HCT116 (cell line): ENCODE results near the gene ZNF319. TPM values are rescaled to one million over a fixed set of nuclear protein-coding genes. Genes with fewer than 3 reads are reported as not detected.

Experiments
- ATAC-seq: fragments of 200-7000 bp; cut with Tn5 transposase; 2 replicates; pipeline ENCODE4 v1.9.1; 2020; ENCODE audit warnings: mild to moderate bottlenecking, moderate library complexity
- BruUV-seq: library from RNA; stranded (reverse); fragments of 400-500 nt; replicated peaks from 2 replicates; lab custom pipeline; 2021; lab: Mats Ljungman, UMichigan
- CTCF ChIA-PET: fragments of 300-600 bp; sonication (Branson Sonifier 250); formaldehyde crosslinking; loops from one replicate; lab custom pipeline; 2021; ENCODE audit warnings: antibody characterized with exemption; lab: Charles Lee
- POLR2A ChIA-PET: fragments of 300-600, 350-600 bp; sonication (Branson Sonifier 250); formaldehyde crosslinking; loops from one replicate; lab custom pipeline; 2021; ENCODE audit warnings: antibody characterized with exemption; lab: Charles Lee
- RAD21 ChIA-PET, 2 experiments: fragments of 300-600 bp; sonication (Branson Sonifier 250); formaldehyde crosslinking; loops; one replicate each; lab custom pipeline; 2023; ENCODE audit warnings: low total read pairs in 2 of 2; ENCODE audit not compliant: uncharacterized antibody in 2 of 2, unreplicated experiment in 2 of 2, low non-redundant PET in 1 of 2; lab: Charles Lee
- DNase-seq: peaks from one replicate; pipeline ENCODE4 v3.0.0-alpha.2; 2010; ENCODE audit warnings: low read depth, low spot score
- H2AFZ ChIP-seq: fragments of 200-600 bp; shearing (Covaris generic), sonication (generic); 2 replicates; pipeline ENCODE4 v1.6.1; 2017; ENCODE audit warnings: low read depth, mixed run types, mixed read lengths, antibody characterized with exemption, low read length; ENCODE audit not compliant: poor library complexity, severe bottlenecking
- H3K27ac ChIP-seq: 2 replicates; pipeline ENCODE4 v1.5.1; 2012; ENCODE audit warnings: low read depth, low read length
- H3K27me3 ChIP-seq: fragments of 200-600 bp; sonication (generic); 2 replicates; pipeline ENCODE4 v1.6.1; 2016; ENCODE audit warnings: mixed run types, low read length, mixed read lengths; ENCODE audit not compliant: insufficient read depth
- H3K36me3 ChIP-seq, 2 experiments: fragments of 200-500 bp in 1 of 2; fragments of 200-600 bp in 1 of 2; sonication (Bioruptor generic) in 1 of 2; sonication (generic) in 1 of 2; 2 replicates each; pipeline versions ENCODE4 v1.5.1 to v1.6.1; 2014 to 2016; ENCODE audit warnings: low read length in 2 of 2, inconsistent platforms in 1 of 2, mixed read lengths in 1 of 2, mixed run types in 1 of 2; ENCODE audit not compliant: insufficient read depth in 2 of 2, control insufficient read depth in 1 of 2
- H3K4me1 ChIP-seq, 2 experiments: fragments of 200-600 bp in 1 of 2; sonication (generic) in 1 of 2; 2 replicates each; pipeline versions ENCODE4 v1.5.1 to v1.6.1; 2012 to 2017; ENCODE audit warnings: low read length in 2 of 2, inconsistent platforms in 1 of 2, mild to moderate bottlenecking in 1 of 2, mixed read lengths in 1 of 2, mixed run types in 1 of 2, moderate library complexity in 1 of 2; ENCODE audit not compliant: insufficient read depth in 2 of 2, control insufficient read depth in 1 of 2
- H3K4me2 ChIP-seq: fragments of 200-600 bp; sonication (generic); 2 replicates; pipeline ENCODE4 v1.6.1; 2017; ENCODE audit warnings: mixed run types, low read length, mixed read lengths
- H3K4me3 ChIP-seq, 2 experiments: fragments of 200-600 bp in 1 of 2; sonication (generic) in 1 of 2; replicated peaks in 1 of 2; 2 replicates each; pipeline ENCODE4 v1.5.1; 2011 to 2016; ENCODE audit warnings: low read length in 2 of 2, control low read depth in 1 of 2, low read depth in 1 of 2, mild to moderate bottlenecking in 1 of 2, mixed read lengths in 1 of 2, mixed run types in 1 of 2
- H3K79me2 ChIP-seq: fragments of 200-600 bp; sonication (generic); 2 replicates; pipeline ENCODE4 v1.6.1; 2017; ENCODE audit warnings: mild to moderate bottlenecking, mixed run types, low read length, moderate library complexity, mixed read lengths; ENCODE audit not compliant: insufficient read depth
- H3K9ac ChIP-seq: fragments of 200-600 bp; sonication (generic); 2 replicates; pipeline ENCODE4 v1.6.1; 2016; ENCODE audit warnings: low read length, mixed read lengths
- H3K9me2 ChIP-seq: fragments of 200-600 bp; sonication (generic), shearing (Covaris generic); 2 replicates; pipeline ENCODE4 v1.6.1; 2017; ENCODE audit warnings: mixed run types, mild to moderate bottlenecking, moderate library complexity; ENCODE audit not compliant: insufficient read depth
- H3K9me3 ChIP-seq, 2 experiments: fragments of 200-500 bp in 1 of 2; fragments of 200-600 bp in 1 of 2; sonication (Bioruptor generic) in 1 of 2; sonication (generic) in 1 of 2; 2 replicates each; pipeline ENCODE4 v1.6.1; 2014 to 2017; ENCODE audit warnings: low read length in 2 of 2, mixed read lengths in 2 of 2, inconsistent platforms in 1 of 2, low read depth in 1 of 2, mild to moderate bottlenecking in 1 of 2, mixed run types in 1 of 2, moderate library complexity in 1 of 2; ENCODE audit not compliant: control insufficient read depth in 1 of 2, insufficient read depth in 1 of 2
- H4K20me1 ChIP-seq: fragments of 200-600 bp; sonication (generic), shearing (Covaris generic); 2 replicates; pipeline ENCODE4 v1.6.1; 2017; ENCODE audit warnings: mixed run types, mild to moderate bottlenecking, moderate library complexity; ENCODE audit not compliant: insufficient read depth
- CBX3 ChIP-seq: IDR thresholded peaks from 2 replicates; pipeline ENCODE4 v1.6.1; 2012; ENCODE audit warnings: low read depth
- EZH2 ChIP-seq: fragments of 200-600 bp; sonication (generic); IDR thresholded peaks from 2 replicates; pipeline ENCODE4 v1.6.1; 2017; ENCODE audit warnings: antibody characterized with exemption, mixed run types
- SRF ChIP-seq: IDR thresholded peaks from 2 replicates; pipeline ENCODE4 v1.6.1; 2012; ENCODE audit warnings: low read depth
- ZFX ChIP-seq: fragments of 450-650 bp; IDR thresholded peaks from 2 replicates; pipeline ENCODE4 v1.6.1; 2017
- ZNF274 ChIP-seq: fragments of 200-500 bp; sonication (Bioruptor generic); IDR thresholded peaks from 2 replicates; pipeline ENCODE4 v1.6.1; 2014; ENCODE audit warnings: mild to moderate bottlenecking, low read depth, low read length, inconsistent platforms
- intact Hi-C: fragments of 100-400 bp; cut with micrococcal nuclease; formaldehyde crosslinking; loops from 2 replicates; pipeline ENCODE4 v1.10.0; 2022
- total RNA-seq: library from RNA; stranded (reverse); gene quantifications from one replicate; pipeline ENCODE4 v1.2.1, GENCODE V29; 2021; ENCODE audit not compliant: unreplicated experiment
- TF ChIP-seq, protein P1 (sequence below): IDR thresholded peaks from 2 replicates; pipeline ENCODE4 v1.6.1; 2012
- TF ChIP-seq, protein P2 (sequence below): IDR thresholded peaks from 2 replicates; pipeline ENCODE4 v1.6.1; 2012

The ZNF319 gene
- total RNA-seq, 1 experiment from 2014 or later: 7.1 TPM

DNA sequence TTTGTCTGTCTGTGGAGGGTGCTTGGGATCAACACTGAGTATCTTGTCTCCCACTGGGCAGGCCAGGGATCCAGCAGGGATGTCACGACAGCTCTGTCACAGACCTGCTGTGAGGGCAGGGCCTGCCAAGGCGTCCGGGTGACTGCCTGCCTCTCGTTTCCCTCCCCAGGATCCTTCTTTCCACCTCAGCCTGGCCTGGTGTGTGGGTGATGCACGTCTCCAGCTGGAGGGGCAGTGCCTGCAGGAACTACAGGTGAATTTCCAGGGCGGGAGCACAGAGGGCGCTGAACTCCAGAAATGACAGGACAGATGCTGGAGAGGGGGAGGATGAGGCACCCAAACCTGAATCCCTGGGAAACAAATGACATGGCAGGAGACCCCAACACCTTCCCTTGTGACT lies 18.3 kb upstream of the ZNF319 start (continued):
- TF ChIP-seq, protein P1, sequence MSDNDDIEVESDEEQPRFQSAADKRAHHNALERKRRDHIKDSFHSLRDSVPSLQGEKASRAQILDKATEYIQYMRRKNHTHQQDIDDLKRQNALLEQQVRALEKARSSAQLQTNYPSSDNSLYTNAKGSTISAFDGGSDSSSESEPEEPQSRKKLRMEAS: no peak
- TF ChIP-seq ZNF274: no peak
- TF ChIP-seq, protein P2, sequence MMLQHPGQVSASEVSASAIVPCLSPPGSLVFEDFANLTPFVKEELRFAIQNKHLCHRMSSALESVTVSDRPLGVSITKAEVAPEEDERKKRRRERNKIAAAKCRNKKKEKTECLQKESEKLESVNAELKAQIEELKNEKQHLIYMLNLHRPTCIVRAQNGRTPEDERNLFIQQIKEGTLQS: no peak

DNA sequence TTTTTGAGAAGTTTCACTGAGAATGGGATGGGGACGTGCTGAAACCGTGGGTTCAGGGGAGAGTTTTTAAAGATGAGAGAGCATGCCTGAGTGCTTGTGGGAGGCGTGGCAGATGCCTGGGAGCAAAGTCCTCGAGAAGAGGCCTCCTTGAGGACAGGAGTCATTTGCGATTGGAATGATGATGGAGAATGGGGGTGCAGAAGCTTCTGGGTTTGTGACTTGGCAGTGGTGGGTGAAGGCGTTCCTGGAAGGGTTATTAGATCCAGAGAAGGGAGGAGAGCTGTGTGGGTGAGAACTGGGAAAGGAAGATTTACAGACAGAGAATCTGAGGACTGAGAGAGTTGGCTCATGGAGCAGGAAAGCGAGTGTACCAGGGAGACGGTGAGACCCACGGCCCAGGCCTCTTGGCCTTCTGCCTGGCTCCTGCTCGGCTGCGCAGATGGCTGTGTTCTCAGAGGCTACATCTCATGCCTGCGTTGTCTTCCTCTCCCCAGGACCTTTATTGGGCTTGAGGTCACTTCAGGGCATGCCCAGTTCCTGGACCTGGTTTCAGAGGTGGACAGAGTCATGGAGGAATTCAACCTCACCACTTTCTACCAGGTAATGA lies 16.5 kb upstream of the ZNF319 start:
- H3K4me2 ChIP-seq: no peak overlapping the region
- no peak for ATAC-seq
- intact Hi-C loops: no loop called here
- no peak for DNase-seq
- BruUV-seq: no TSS peak
- peaks cover 3 to 6% of the 10 kb centered on the region in 2 experiments; a peak in 3 of 4 replicates for H3K4me1 ChIP-seq
- POLR2A ChIA-PET: no interaction called here
- no peak overlapping the region for H2AFZ ChIP-seq
- no peak overlapping the region for H3K9ac ChIP-seq
- no peaks in the 10 kb centered on the region for H3K9me2 ChIP-seq
- CTCF ChIA-PET: no interaction called here
- H3K27ac ChIP-seq: no peak overlapping the region
- H3K36me3 ChIP-seq: peaks cover 2 to 7% of the 10 kb centered on the region in 2 experiments; a peak in 3 of 4 replicates
- no peaks in the 10 kb centered on the region for H3K9me3 ChIP-seq
- no peaks in the 10 kb centered on the region for H3K79me2 ChIP-seq
- no peaks in the 10 kb centered on the region for H3K27me3 ChIP-seq
- no peaks in the 10 kb centered on the region for H4K20me1 ChIP-seq
- RAD21 ChIA-PET: no interaction called here
- TF ChIP-seq CBX3 (no peak), SRF (no peak), EZH2 (no peak), ZFX (no peak)
- TF ChIP-seq, protein P2: no peak
- H3K4me3 ChIP-seq: no peak overlapping the region
